IMR-90 (cell line): ENCODE measurements around the gene CCDC27.

Source experiments
- CEBPB ChIP-seq: IDR thresholded peaks from 2 replicates; pipeline ENCODE4 v1.6.1; 2012; ENCODE audit warnings: low read depth, low read length, improper control_type of control experiment
- CHD1 ChIP-seq: IDR thresholded peaks from 2 replicates; pipeline ENCODE4 v1.6.1; 2012; ENCODE audit warnings: low read depth, low read length, improper control_type of control experiment
- FOS ChIP-seq: fragments of 150-350 bp; IDR thresholded peaks from 2 replicates; pipeline ENCODE4 v1.6.1; 2016; ENCODE audit warnings: low read depth, low read length
- MAFK ChIP-seq: IDR thresholded peaks from 2 replicates; pipeline ENCODE4 v1.6.1; 2012; ENCODE audit warnings: low read depth, low read length, improper control_type of control experiment
- MXI1 ChIP-seq: IDR thresholded peaks from 2 replicates; pipeline ENCODE4 v1.6.1; 2012; ENCODE audit warnings: low read depth, mild to moderate bottlenecking, low read length, moderate library complexity, borderline replicate concordance
- POLR2A ChIP-seq: IDR thresholded peaks from 2 replicates; pipeline ENCODE4 v1.6.1; 2012; ENCODE audit warnings: mild to moderate bottlenecking, low read depth, low read length
- RAD21 ChIP-seq: IDR thresholded peaks from 2 replicates; pipeline ENCODE4 v1.6.1; 2012; ENCODE audit warnings: low read length, improper control_type of control experiment
- RCOR1 ChIP-seq: IDR thresholded peaks from 2 replicates; pipeline ENCODE4 v1.6.1; 2012; ENCODE audit warnings: mild to moderate bottlenecking, low read length, improper control_type of control experiment; ENCODE audit not compliant: insufficient replicate concordance
- RFX5 ChIP-seq: IDR thresholded peaks from 2 replicates; pipeline ENCODE4 v1.8.0; 2012; ENCODE audit warnings: low read depth, mild to moderate bottlenecking, low read length, moderate library complexity
- SMC3 ChIP-seq: fragments of 150-350 bp; IDR thresholded peaks from 2 replicates; pipeline ENCODE4 v1.6.1; 2016; ENCODE audit warnings: low read depth, mild to moderate bottlenecking, antibody characterized with exemption, low read length, moderate library complexity
- TF ChIP-seq, protein P1 (sequence below): conservative IDR thresholded peaks from 2 replicates; pipeline ENCODE4 v1.5.1; 2012; ENCODE audit warnings: mild to moderate bottlenecking, low read depth, low read length, improper control_type of control experiment
- TF ChIP-seq, protein P2 (sequence below): fragments of 150-350 bp; IDR thresholded peaks from 2 replicates; pipeline ENCODE4 v1.6.1; 2016; ENCODE audit warnings: low read depth, mild to moderate bottlenecking, low read length, moderate library complexity, borderline replicate concordance
- TF ChIP-seq, protein P3 (sequence below): fragments of 150-350 bp; IDR thresholded peaks from 2 replicates; pipeline ENCODE4 v1.6.1; 2017; ENCODE audit warnings: mild to moderate bottlenecking, antibody characterized with exemption, low read length, low read depth

DNA sequence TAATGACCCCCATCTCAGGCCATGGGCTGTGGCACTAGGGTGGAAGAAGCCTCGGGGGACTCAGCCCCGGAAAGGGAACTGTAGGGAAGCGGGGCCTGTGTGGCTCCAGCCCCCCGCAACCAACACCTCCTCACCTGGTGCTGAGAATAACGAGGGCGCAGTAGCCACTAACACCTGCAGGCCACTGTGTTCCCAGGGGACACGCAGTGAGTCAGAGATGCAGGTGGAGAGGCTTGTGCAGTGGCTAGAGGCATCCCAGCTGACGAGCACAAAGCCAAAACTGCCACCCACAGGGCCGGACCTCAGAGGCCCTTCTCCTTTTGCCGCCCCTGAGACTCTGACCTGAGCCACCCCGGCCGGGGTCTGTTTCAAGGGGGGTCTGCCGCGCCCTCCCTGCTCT lies 33.5 kb upstream of the CCDC27 start:
- TF ChIP-seq, protein P1, sequence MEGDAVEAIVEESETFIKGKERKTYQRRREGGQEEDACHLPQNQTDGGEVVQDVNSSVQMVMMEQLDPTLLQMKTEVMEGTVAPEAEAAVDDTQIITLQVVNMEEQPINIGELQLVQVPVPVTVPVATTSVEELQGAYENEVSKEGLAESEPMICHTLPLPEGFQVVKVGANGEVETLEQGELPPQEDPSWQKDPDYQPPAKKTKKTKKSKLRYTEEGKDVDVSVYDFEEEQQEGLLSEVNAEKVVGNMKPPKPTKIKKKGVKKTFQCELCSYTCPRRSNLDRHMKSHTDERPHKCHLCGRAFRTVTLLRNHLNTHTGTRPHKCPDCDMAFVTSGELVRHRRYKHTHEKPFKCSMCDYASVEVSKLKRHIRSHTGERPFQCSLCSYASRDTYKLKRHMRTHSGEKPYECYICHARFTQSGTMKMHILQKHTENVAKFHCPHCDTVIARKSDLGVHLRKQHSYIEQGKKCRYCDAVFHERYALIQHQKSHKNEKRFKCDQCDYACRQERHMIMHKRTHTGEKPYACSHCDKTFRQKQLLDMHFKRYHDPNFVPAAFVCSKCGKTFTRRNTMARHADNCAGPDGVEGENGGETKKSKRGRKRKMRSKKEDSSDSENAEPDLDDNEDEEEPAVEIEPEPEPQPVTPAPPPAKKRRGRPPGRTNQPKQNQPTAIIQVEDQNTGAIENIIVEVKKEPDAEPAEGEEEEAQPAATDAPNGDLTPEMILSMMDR, result no peak
- no peak for TF ChIP-seq RCOR1
- TF ChIP-seq POLR2A, result no peak
- no peak for TF ChIP-seq RAD21
- TF ChIP-seq, protein P2, sequence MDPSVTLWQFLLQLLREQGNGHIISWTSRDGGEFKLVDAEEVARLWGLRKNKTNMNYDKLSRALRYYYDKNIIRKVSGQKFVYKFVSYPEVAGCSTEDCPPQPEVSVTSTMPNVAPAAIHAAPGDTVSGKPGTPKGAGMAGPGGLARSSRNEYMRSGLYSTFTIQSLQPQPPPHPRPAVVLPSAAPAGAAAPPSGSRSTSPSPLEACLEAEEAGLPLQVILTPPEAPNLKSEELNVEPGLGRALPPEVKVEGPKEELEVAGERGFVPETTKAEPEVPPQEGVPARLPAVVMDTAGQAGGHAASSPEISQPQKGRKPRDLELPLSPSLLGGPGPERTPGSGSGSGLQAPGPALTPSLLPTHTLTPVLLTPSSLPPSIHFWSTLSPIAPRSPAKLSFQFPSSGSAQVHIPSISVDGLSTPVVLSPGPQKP, result no peak
- no peak for TF ChIP-seq FOS
- TF ChIP-seq CHD1, result no peak
- no peak for TF ChIP-seq CEBPB
- TF ChIP-seq SMC3, result no peak
- TF ChIP-seq, protein P3, sequence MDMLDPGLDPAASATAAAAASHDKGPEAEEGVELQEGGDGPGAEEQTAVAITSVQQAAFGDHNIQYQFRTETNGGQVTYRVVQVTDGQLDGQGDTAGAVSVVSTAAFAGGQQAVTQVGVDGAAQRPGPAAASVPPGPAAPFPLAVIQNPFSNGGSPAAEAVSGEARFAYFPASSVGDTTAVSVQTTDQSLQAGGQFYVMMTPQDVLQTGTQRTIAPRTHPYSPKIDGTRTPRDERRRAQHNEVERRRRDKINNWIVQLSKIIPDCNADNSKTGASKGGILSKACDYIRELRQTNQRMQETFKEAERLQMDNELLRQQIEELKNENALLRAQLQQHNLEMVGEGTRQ, result no peak
- TF ChIP-seq MAFK, result no peak
- TF ChIP-seq RFX5, result no peak
- no peak for TF ChIP-seq MXI1
